ENCODE results near the gene ZNF500.

DNA sequence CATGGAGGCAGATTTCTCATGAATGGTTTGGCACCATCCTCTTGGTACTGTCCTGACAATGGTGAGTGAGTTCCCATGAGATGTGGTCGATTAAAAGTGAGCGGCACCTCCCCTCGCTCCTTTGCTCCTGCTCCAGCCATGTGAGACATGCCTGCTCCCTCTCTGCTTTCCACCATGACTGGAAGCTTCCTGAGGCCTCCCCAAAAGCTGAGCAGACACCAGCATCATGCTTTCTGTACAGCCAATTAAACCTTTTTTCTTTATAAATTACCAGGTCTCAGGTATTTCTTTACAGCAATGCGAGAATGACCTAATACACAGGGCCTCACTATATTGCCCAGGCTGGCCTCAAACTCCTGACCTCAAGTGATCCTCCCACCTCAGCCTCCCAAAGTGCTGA is 12.1 kb downstream of the ZNF500 start:
- TF ChIP-seq HNF4G (IDR thresholded peaks at IDR 0.05) (no peak), RAD21 (IDR thresholded peaks at IDR 0.05) (no peak), FOXA1 (IDR thresholded peaks at IDR 0.05) (no peak), ZBTB33 (IDR thresholded peaks at IDR 0.05) (no peak)
